GM12801 (cell line): ENCODE measurements around the gene TAF1B.

Source experiments
- CTCF ChIP-seq: IDR thresholded peaks from one replicate; pipeline ENCODE4 v1.5.1; 2011; ENCODE audit warnings: control low read depth; ENCODE audit not compliant: insufficient read length; ENCODE audit errors: extremely low read depth

TAF1B gene

DNA sequence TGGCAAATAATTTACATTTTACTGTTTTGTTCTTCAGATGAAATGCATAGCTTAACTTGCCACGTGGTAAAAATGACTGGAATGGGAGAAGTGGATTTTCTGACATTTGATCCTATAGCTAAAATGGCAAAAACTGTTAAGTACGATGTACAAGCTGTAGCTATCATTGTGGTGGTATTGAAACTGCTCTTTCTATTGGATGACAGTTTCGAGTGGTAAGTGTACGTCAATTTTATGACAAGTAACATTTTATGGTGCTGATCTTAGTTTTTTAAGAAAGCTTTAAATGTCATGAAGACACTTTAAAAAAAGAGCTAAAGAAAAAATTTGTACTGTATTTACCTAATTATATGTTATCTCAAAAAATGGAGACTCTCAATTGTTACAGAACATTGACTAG, 67.4 kb downstream of the TAF1B start:
- TF ChIP-seq CTCF = no peak

- TF ChIP-seq CTCF = no peak
These were observed 69.2 kb downstream of the TAF1B start for GRCh38 chr2:9912468-9912867.

- no peak for TF ChIP-seq CTCF
These were observed 71.3 kb downstream of the TAF1B start for GRCh38 chr2:9914384-9915065.

- TF ChIP-seq CTCF = no peak
These were observed 75.0 kb downstream of the TAF1B start for GRCh38 chr2:9918275-9918674.

DNA sequence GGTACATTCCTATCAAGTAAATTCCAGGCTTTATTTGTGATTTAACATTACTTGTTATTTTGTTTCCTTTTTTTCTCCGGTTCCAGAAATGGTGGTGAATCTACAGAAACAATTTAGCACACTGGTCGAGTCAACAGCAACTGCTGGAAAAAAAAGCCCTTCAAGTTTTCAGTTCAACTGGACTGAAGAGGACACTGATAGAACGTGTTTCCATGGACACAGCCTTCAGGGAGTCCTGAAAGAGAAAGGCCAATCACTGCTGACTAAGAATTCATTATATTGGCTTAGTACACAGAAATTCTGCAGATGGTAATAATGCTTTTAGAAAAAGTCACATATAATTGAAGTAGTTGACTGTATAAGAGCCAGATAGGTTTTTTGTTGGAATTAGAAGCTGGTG, 76.2 kb downstream of the TAF1B start:
- TF ChIP-seq CTCF = no peak

DNA sequence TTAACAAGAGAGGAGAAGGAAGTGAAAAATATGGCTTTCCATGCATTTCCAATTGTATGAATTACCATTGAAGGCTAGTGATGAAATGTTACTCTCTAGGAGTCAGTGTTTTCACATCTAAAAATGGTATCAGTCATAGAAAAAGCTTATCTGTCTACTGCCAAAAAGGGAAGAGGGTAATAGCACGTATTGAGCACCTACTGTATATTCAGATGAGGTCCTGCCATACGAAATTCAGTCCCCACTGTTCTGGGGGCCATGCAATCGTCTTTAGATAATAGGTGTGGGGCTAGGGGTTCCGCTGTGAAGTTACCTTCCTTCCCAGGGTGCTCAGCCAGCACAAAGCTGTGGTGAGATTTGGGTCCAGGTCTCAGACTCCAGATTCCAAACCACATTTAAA, 94.0 kb downstream of the TAF1B start:
- TF ChIP-seq CTCF = no peak

- no peak for TF ChIP-seq CTCF
These were observed 94.7 kb downstream of the TAF1B start for GRCh38 chr2:9937968-9938367.
